HUES64 (cell line): ENCODE results near the gene TRAF3.

Experiments used
- H3K27ac ChIP-seq: 2 replicates; pipeline ENCODE4 v1.7.0; 2013; ENCODE audit warnings: low read depth, low read length, inconsistent platforms
- H3K27me3 ChIP-seq: 2 replicates; pipeline ENCODE4 v1.6.1; 2013; ENCODE audit warnings: mild to moderate bottlenecking, low read length; ENCODE audit not compliant: insufficient read depth
- H3K36me3 ChIP-seq: 2 replicates; pipeline ENCODE4 v1.6.1; 2013; ENCODE audit warnings: mild to moderate bottlenecking, low read length; ENCODE audit not compliant: insufficient read depth
- H3K4me1 ChIP-seq: 2 replicates; pipeline ENCODE4 v1.6.1; 2013; ENCODE audit warnings: mild to moderate bottlenecking, low read length, moderate library complexity; ENCODE audit not compliant: insufficient read depth
- H3K4me3 ChIP-seq: 2 replicates; pipeline ENCODE4 v1.5.1; 2013; ENCODE audit warnings: mild to moderate bottlenecking, low read length, moderate library complexity
- H3K9ac ChIP-seq: 2 replicates; pipeline ENCODE4 v1.6.1; 2013; ENCODE audit warnings: mild to moderate bottlenecking, low read depth, low read length
- H3K9me3 ChIP-seq: 2 replicates; pipeline ENCODE4 v1.6.1; 2013; ENCODE audit warnings: low read depth, low read length; ENCODE audit not compliant: insufficient read depth
- WGBS: fragments of 150-250, 120-280 bp; methylation state at CpG from one replicate; pipeline ENCODE4 v1.1.7; 2013; ENCODE audit warnings: missing lambda C conversion rate; 5-methylcytosine and 5-hydroxymethylcytosine counted together

TRAF3 gene

GRCh38 chr14:102799684-102800562 lies 22.7 kb downstream of the TRAF3 start:
- H3K4me3 ChIP-seq: no peak overlapping the region
- H3K9me3 ChIP-seq: no peaks in the 10 kb centered on the region
- no peaks in the 10 kb centered on the region for H3K36me3 ChIP-seq
- H3K27ac ChIP-seq: no peak overlapping the region
- WGBS: 92% methylated on average over 8 of the region's 8 CpGs
- no peak overlapping the region for H3K9ac ChIP-seq
- no peaks in the 10 kb centered on the region for H3K27me3 ChIP-seq
- H3K4me1 ChIP-seq: peaks cover 7% of the 10 kb centered on the region; the same call in 1 of the 2 replicates

DNA sequence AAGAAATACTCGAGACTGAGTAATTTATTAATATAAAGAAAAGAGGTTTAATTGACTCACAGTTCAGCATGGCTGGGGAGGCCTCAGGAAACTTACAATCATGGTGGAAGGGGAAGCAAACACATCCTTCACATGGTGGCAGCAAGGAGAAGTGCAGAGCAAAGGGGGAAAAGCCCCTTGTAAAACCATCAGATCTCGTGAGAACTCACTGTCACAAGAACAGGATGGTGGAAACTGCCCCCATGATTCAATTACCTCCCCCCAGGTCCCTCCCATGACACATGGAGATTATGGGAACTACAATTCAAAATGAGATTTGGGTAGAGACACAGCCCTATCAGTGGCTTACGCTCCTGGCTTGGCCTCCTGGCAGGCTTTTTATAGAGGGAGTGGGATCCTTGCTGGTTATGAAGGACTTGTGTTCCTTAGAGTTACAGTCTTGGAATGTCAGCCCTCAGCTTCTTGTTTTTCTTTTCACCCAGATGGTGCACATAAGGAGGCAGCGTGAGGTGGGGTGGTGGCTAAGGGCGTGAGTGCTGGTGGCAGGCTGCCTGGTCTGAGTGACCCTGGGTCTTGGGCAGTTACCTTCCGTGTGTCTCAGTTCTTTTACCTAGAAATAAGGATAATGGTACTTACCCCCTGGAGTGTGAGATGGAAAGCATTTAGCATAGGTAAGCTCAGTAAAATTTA lies 25.7 kb downstream of the TRAF3 start:
- H3K4me1 ChIP-seq: peaks cover 13% of the 10 kb centered on the region; the same call in 1 of the 2 replicates
- no peaks in the 10 kb centered on the region for H3K36me3 ChIP-seq
- H3K9ac ChIP-seq: no peak overlapping the region
- 87% methylated on average over 6 of the region's 6 CpGs for WGBS
- no peak overlapping the region for H3K27ac ChIP-seq
- no peaks in the 10 kb centered on the region for H3K9me3 ChIP-seq
- H3K4me3 ChIP-seq: no peak overlapping the region
- H3K27me3 ChIP-seq: no peaks in the 10 kb centered on the region

DNA sequence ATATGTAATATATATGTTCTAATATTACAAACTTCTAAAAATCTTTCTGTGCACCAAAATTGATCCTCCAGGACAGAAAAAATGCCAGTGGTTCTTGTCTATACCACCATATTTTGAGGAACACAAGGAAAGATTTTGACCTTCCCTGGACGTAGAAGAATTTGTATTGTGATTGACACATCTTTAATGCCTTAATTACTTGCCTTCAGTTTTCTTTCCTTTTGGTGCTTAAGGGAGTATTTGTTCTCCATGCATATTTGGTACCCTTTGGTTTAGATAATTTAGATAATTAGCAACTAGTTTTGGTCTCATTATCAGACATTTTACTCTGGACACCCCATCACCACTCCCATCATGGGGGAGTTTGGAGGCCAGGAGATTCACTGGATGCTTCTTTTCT lies 27.6 kb downstream of the TRAF3 start:
- no peaks in the 10 kb centered on the region for H3K9me3 ChIP-seq
- H3K27me3 ChIP-seq: no peaks in the 10 kb centered on the region
- no peak overlapping the region for H3K4me3 ChIP-seq
- H3K4me1 ChIP-seq: peaks cover 13% of the 10 kb centered on the region; the same call in 1 of the 2 replicates
- WGBS: no CpG with 5 or more reads among the region's 1 CpG
- no peaks in the 10 kb centered on the region for H3K36me3 ChIP-seq
- H3K27ac ChIP-seq: no peak overlapping the region
- H3K9ac ChIP-seq: no peak overlapping the region

DNA sequence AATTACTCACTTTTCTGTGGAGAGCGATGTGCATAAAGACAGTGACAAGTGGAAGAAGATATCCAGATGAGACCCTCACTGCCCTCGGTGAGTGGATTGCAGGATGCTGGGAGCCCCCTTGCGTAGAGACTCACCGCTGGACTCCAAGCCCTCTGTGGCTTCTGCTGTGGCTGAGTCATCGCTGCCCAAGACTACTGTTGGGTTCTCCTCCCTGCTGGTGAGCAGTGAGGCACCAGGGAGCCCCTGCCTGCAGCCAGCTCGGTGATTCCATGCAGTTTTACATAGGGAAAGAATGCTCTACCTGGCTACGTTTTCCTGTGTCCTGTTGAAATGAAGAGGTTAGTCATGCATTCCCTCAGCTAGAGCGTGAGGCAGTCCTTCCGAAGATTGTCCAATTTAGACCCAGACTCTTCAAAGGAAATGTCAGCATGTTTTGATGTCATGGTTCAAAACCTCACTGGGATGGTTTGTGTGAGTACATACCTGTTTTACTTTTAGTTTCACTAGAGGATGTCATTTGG lies 28.2 kb downstream of the TRAF3 start:
- no peak overlapping the region for H3K27ac ChIP-seq
- WGBS: 57% methylated on average over 9 of the region's 9 CpGs
- no peak overlapping the region for H3K4me3 ChIP-seq
- no peaks in the 10 kb centered on the region for H3K9me3 ChIP-seq
- H3K4me1 ChIP-seq: peaks cover 13% of the 10 kb centered on the region; the same call in 1 of the 2 replicates
- no peaks in the 10 kb centered on the region for H3K27me3 ChIP-seq
- H3K9ac ChIP-seq: no peak overlapping the region
- no peaks in the 10 kb centered on the region for H3K36me3 ChIP-seq

- Histone ChIP-seq H3K4me1 (peaks cover 13% of the 10 kb centered on the region; the same call in 1 of the 2 replicates), H3K9ac (no peak overlapping the region), H3K27me3 (no peaks in the 10 kb centered on the region), H3K4me3 (no peak overlapping the region), H3K27ac (no peak overlapping the region), H3K9me3 (no peaks in the 10 kb centered on the region), H3K36me3 (no peaks in the 10 kb centered on the region)
- 91% methylated on average over 5 of the region's 5 CpGs for WGBS
Measured at GRCh38 chr14:102805941-102806340, 28.7 kb downstream of the TRAF3 start.

- Histone ChIP-seq H3K4me1 (peaks cover 13% of the 10 kb centered on the region; the same call in 1 of the 2 replicates), H3K36me3 (no peaks in the 10 kb centered on the region), H3K27ac (no peak overlapping the region), H3K27me3 (no peaks in the 10 kb centered on the region), H3K9ac (no peak overlapping the region; the same call in 1 of the 2 replicates), H3K9me3 (no peaks in the 10 kb centered on the region), H3K4me3 (no peak overlapping the region)
- WGBS: 96% methylated on average over 4 of the region's 4 CpGs
Measured at GRCh38 chr14:102806447-102806846, 29.2 kb downstream of the TRAF3 start.

- Histone ChIP-seq H3K27ac (no peak overlapping the region), H3K9ac (no peak overlapping the region), H3K4me3 (no peak overlapping the region), H3K27me3 (no peaks in the 10 kb centered on the region), H3K36me3 (no peaks in the 10 kb centered on the region), H3K9me3 (no peaks in the 10 kb centered on the region), H3K4me1 (peaks cover 13% of the 10 kb centered on the region; the same call in 1 of the 2 replicates)
- WGBS: 92% methylated on average over 4 of the region's 4 CpGs
Measured at GRCh38 chr14:102807013-102807406, 29.8 kb downstream of the TRAF3 start.

DNA sequence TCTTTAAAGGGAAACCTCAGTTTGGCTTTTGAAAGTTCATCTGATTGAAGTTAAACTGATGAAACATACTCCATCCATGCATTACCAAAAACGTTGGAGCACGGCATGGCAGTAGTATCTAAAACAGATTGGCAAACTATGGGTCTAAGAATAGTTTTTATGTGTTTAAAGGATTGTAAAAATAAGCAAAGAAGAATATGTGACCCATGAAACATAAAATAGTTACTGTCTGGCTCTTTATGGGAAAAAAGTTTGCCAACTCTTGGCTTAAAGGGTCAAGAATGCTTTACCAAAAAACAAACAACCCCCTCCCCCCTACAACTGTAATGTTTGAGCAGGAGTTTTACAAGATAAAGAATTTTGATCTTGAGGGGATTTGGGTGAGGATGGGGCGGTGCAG lies 32.6 kb downstream of the TRAF3 start:
- 90% methylated on average over 3 of the region's 3 CpGs for WGBS
- H3K27ac ChIP-seq: no peak overlapping the region
- no peaks in the 10 kb centered on the region for H3K36me3 ChIP-seq
- no peaks in the 10 kb centered on the region for H3K9me3 ChIP-seq
- no peaks in the 10 kb centered on the region for H3K27me3 ChIP-seq
- peaks cover 12% of the 10 kb centered on the region; the same call in 1 of the 2 replicates for H3K4me1 ChIP-seq
- H3K4me3 ChIP-seq: no peak overlapping the region
- no peak overlapping the region for H3K9ac ChIP-seq

GRCh38 chr14:102810523-102810922 lies 33.3 kb downstream of the TRAF3 start:
- Histone ChIP-seq H3K36me3 (no peaks in the 10 kb centered on the region), H3K27ac (no peak overlapping the region), H3K9me3 (no peaks in the 10 kb centered on the region), H3K27me3 (no peaks in the 10 kb centered on the region), H3K4me3 (no peak overlapping the region), H3K9ac (no peak overlapping the region), H3K4me1 (peaks cover 6% of the 10 kb centered on the region; the same call in 1 of the 2 replicates)
- 96% methylated on average over 3 of the region's 3 CpGs for WGBS

DNA sequence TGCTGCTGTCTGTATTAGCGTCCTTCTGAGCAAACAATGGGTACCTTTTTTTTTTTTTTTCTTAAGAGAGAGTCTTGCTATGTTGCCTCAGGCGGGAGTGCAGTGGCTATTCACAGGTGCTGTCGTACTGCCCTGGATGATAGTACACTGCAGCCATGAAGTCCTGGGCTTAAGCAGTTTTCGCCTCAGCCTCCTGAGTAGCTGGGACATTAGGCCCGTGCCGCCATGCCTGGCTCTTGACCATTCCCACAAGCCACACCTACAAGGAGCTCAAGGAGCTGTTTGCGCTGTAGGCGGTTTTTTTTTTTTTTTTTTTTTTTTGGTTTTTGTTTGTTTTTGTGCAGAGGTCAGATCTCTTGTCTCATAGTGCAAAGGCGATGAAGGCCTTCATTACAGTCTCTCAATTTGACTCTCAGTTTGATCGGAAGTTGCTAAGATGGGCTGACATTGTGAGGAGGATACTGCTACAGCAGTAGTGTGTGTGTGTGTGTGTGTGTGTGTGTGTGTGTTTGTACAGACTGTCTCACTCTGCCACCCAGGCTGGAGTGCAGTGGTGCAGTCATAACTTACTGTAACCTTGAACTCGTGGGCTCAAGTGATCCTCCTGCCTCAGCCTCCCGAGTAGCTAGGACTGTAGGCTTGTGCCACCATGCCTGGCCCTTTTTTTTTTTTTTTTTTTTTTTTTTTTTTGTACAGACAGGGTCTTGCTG lies 34.2 kb downstream of the TRAF3 start:
- Histone ChIP-seq H3K27me3 (no peaks in the 10 kb centered on the region), H3K27ac (no peak overlapping the region), H3K9ac (no peak overlapping the region), H3K4me1 (0 out of 2 replicates have a peak, but pooled peaks cover 2% of the 10 kb centered on the region), H3K9me3 (no peaks in the 10 kb centered on the region), H3K4me3 (no peak overlapping the region), H3K36me3 (no peaks in the 10 kb centered on the region)
- 89% methylated on average over 12 of the region's 12 CpGs for WGBS
